ENCODE results near the gene TAAR9.

DNA sequence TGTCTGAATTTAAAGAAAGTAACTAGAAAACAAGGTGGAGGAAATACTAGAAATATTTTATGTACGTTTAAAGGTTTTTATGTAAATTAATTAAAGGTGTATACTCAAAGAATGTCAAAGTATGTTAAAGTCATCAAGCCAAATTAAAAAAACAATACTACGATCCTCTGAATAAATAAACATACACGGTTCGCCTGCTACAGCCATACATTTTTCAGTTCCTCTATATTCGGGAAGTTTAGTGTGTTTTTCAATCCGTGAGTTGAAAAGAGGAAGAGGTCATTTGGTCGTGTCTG, 25.8 kb upstream of the TAAR9 start:
- TF ChIP-seq RAD21 (IDR thresholded peaks at IDR 0.05; ENCODE audit: low read depth) = no peak
- no peak for TF ChIP-seq TCF12 (IDR thresholded peaks at IDR 0.05; ENCODE audit: low read depth)
- TF ChIP-seq, protein P1, sequence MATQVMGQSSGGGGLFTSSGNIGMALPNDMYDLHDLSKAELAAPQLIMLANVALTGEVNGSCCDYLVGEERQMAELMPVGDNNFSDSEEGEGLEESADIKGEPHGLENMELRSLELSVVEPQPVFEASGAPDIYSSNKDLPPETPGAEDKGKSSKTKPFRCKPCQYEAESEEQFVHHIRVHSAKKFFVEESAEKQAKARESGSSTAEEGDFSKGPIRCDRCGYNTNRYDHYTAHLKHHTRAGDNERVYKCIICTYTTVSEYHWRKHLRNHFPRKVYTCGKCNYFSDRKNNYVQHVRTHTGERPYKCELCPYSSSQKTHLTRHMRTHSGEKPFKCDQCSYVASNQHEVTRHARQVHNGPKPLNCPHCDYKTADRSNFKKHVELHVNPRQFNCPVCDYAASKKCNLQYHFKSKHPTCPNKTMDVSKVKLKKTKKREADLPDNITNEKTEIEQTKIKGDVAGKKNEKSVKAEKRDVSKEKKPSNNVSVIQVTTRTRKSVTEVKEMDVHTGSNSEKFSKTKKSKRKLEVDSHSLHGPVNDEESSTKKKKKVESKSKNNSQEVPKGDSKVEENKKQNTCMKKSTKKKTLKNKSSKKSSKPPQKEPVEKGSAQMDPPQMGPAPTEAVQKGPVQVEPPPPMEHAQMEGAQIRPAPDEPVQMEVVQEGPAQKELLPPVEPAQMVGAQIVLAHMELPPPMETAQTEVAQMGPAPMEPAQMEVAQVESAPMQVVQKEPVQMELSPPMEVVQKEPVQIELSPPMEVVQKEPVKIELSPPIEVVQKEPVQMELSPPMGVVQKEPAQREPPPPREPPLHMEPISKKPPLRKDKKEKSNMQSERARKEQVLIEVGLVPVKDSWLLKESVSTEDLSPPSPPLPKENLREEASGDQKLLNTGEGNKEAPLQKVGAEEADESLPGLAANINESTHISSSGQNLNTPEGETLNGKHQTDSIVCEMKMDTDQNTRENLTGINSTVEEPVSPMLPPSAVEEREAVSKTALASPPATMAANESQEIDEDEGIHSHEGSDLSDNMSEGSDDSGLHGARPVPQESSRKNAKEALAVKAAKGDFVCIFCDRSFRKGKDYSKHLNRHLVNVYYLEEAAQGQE (IDR thresholded peaks at IDR 0.05; ENCODE audit: low read depth) = no peak
- TF ChIP-seq YY1 (IDR thresholded peaks at IDR 0.05; ENCODE audit: low read depth) = no peak
- no peak for TF ChIP-seq TAF1 (IDR thresholded peaks at IDR 0.05; ENCODE audit: low read depth)
- no peak for TF ChIP-seq NFIC (IDR thresholded peaks at IDR 0.05)
- no peak for TF ChIP-seq EGR1 (IDR thresholded peaks at IDR 0.05)
- no peak for TF ChIP-seq TEAD4 (IDR thresholded peaks at IDR 0.05)

All from Ishikawa (cell line).